Upper lobe of left lung (tissue), 6 donors: ENCODE data around the gene OSBP2. TPM values are rescaled to one million over a fixed set of nuclear protein-coding genes. Genes with fewer than 3 reads are reported as not detected.

Experiments
- ATAC-seq, 2 donors: fragments of 200-7000 bp; cut with Tn5 transposase; one replicate each; pipeline ENCODE4 v1.9.1; 2022; ENCODE audit warnings: mild to moderate bottlenecking in 2 of 2, moderate library complexity in 2 of 2; ENCODE audit not compliant: low FRiP score in 2 of 2
- DNase-seq, 2 donors: peaks; one replicate each; pipeline ENCODE4 v3.0.0-alpha.2; 2019 to 2020
- H3K27ac ChIP-seq, 4 donors: fragments of 200-600 bp; sonication (generic); one replicate each; pipeline ENCODE4 v1.5.1; 2016 to 2019
- H3K27me3 ChIP-seq, 4 donors: fragments of 200-600 bp; sonication (generic); one replicate each; pipeline ENCODE4 v1.5.1; 2017 to 2019
- H3K36me3 ChIP-seq, 4 donors: fragments of 200-600 bp; sonication (generic); one replicate each; pipeline ENCODE4 v1.5.1; 2016 to 2019
- H3K4me1 ChIP-seq, 4 donors: fragments of 200-600 bp; sonication (generic); one replicate each; pipeline ENCODE4 v1.5.1; 2018 to 2019
- H3K4me3 ChIP-seq, 4 donors: fragments of 200-600 bp; sonication (generic); one replicate each; pipeline ENCODE4 v1.5.1; 2017 to 2019; ENCODE audit warnings: mild to moderate bottlenecking in 2 of 4, moderate library complexity in 1 of 4
- H3K9me3 ChIP-seq, 4 donors: fragments of 200-600 bp; sonication (generic); one replicate each; pipeline ENCODE4 v1.5.1; 2018 to 2019
- EP300 ChIP-seq, 4 donors: sonication (generic); formaldehyde crosslinking; IDR thresholded peaks; one replicate each; pipeline ENCODE4 v1.5.1; 2017; ENCODE audit warnings: antibody characterized with exemption in 4 of 4, control low read depth in 2 of 4
- POLR2A ChIP-seq, 4 donors: fragments of 450-650 bp; IDR thresholded peaks; one replicate each; pipeline ENCODE4 v1.5.1; 2016 to 2017; ENCODE audit warnings: antibody characterized with exemption in 4 of 4, mild to moderate bottlenecking in 2 of 4
- POLR2AphosphoS5 ChIP-seq, 2 donors: sonication (generic); formaldehyde crosslinking; IDR thresholded peaks; one replicate each; pipeline ENCODE4 v1.5.1; 2017; ENCODE audit warnings: antibody characterized with exemption in 2 of 2
- WGBS, 2 donors: methylation state at CpG; one replicate each; pipeline ENCODE4 v1.1.5; 2017 to 2018; 5-methylcytosine and 5-hydroxymethylcytosine counted together
- total RNA-seq, 6 donors: library from RNA; depleted of rRNA in 4 of 6; stranded (reverse); fragments of >200 nt in 4 of 6; gene quantifications; one replicate each; pipeline versions ENCODE4 v1.1.0 to v1.2.1, GENCODE V29; 2016 to 2021
- TF ChIP-seq, protein P1 (sequence below), 6 experiments: fragments of 450-650 bp in 4 of 6; fragments of 200-600 bp in 2 of 6; sonication (generic) in 2 of 6; IDR thresholded peaks; one replicate each; pipeline ENCODE4 v1.5.1; 2016 to 2019; ENCODE audit warnings: antibody characterized with exemption in 6 of 6
- donor health status: DM: no; HTN: no; CAD: no; lungs with moderate emphysema.
- donor health status: DM: no; HTN: yes; CAD: no; lungs with severe emphysema.

Gene OSBP2
- total RNA-seq, 6 donors from 2014 or later, result 3.5 to 14.5 (median 5.0) TPM

DNA sequence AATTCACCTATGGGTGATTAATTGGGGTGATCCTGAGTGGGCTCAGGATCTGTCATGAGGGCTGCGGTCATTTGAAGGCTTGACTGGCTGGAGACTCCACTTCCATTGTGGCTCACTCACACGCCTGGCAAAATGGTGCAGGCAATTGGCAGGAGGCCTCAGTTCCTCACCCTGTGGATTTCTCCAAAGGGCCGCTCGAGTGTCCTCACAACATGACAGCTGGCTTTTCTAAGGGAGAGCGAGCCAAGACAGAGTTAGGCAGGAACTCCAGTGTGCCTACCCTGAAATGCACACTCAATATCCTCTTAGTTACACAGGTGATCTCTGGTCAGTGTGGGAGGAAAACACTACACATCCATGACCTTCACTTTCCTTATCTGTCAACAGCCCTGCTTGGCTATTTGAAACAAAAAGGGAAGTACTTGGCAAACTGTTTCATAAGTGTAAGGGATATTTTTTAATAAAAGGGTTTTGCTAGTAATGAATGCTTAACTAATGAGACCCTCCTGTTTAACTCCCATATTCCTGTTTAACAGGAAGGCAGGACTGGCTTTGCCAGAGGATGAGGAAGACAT, 25.7 kb downstream of the OSBP2 start:
- TF ChIP-seq EP300 (IDR thresholded peaks at IDR 0.05) (no peak), POLR2A (IDR thresholded peaks at IDR 0.05) (no peak), POLR2AphosphoS5 (IDR thresholded peaks at IDR 0.05) (no peak)
- TF ChIP-seq, protein P1, sequence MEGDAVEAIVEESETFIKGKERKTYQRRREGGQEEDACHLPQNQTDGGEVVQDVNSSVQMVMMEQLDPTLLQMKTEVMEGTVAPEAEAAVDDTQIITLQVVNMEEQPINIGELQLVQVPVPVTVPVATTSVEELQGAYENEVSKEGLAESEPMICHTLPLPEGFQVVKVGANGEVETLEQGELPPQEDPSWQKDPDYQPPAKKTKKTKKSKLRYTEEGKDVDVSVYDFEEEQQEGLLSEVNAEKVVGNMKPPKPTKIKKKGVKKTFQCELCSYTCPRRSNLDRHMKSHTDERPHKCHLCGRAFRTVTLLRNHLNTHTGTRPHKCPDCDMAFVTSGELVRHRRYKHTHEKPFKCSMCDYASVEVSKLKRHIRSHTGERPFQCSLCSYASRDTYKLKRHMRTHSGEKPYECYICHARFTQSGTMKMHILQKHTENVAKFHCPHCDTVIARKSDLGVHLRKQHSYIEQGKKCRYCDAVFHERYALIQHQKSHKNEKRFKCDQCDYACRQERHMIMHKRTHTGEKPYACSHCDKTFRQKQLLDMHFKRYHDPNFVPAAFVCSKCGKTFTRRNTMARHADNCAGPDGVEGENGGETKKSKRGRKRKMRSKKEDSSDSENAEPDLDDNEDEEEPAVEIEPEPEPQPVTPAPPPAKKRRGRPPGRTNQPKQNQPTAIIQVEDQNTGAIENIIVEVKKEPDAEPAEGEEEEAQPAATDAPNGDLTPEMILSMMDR (IDR thresholded peaks at IDR 0.05), result no peak
- Histone ChIP-seq H3K9me3 (no peaks in the 10 kb centered on the region), H3K4me3 (no peak overlapping the region), H3K36me3 (no peaks in the 10 kb centered on the region), H3K4me1 (no peaks in the 10 kb centered on the region), H3K27me3 (no peaks in the 10 kb centered on the region), H3K27ac (no peak overlapping the region)
- no peak for ATAC-seq
- DNase-seq, result no peak
- 63 to 65% methylated on average over 5 of the region's 5 CpGs for WGBS, 2 donors

GRCh38 chr22:30721741-30722140, 27.1 kb downstream of the OSBP2 start:
- no peaks in the 10 kb centered on the region for H3K4me1 ChIP-seq
- H3K27ac ChIP-seq, result no peak overlapping the region
- H3K27me3 ChIP-seq, result no peaks in the 10 kb centered on the region
- no peak overlapping the region for H3K4me3 ChIP-seq
- no peaks in the 10 kb centered on the region for H3K36me3 ChIP-seq
- WGBS, 2 donors, result 88 to 91% methylated on average over 4 of the region's 4 CpGs
- no peaks in the 10 kb centered on the region for H3K9me3 ChIP-seq
- no peak for TF ChIP-seq EP300 (IDR thresholded peaks at IDR 0.05)
- TF ChIP-seq POLR2AphosphoS5 (IDR thresholded peaks at IDR 0.05), result no peak
- no peak for TF ChIP-seq POLR2A (IDR thresholded peaks at IDR 0.05)
- TF ChIP-seq, protein P1 (IDR thresholded peaks at IDR 0.05), result no peak
- DNase-seq, result no peak
- no peak for ATAC-seq

DNA sequence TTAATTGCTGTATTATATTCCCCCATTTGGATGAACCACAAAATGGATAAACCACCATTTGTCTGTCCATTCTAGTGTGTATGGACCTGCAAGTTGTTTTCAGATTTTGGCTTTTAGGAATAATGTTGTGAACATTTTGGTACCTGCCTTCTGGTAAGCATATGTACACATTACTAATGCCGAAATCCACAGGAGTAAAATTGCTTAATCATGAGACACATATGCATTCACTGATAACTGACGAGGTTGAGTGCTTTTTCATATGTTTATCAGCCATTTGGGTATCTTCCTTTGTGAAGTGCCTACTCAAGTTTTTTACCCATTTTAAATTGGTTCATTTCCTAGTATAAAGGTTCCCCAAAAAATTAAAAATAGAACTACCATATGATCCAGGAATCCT, 34.2 kb downstream of the OSBP2 start:
- Histone ChIP-seq H3K27me3 (no peaks in the 10 kb centered on the region), H3K9me3 (no peaks in the 10 kb centered on the region), H3K36me3 (no peaks in the 10 kb centered on the region), H3K27ac (no peak overlapping the region), H3K4me3 (no peak overlapping the region), H3K4me1 (no peaks in the 10 kb centered on the region)
- TF ChIP-seq POLR2A (IDR thresholded peaks at IDR 0.05) (no peak), EP300 (IDR thresholded peaks at IDR 0.05) (no peak), POLR2AphosphoS5 (IDR thresholded peaks at IDR 0.05) (no peak)
- TF ChIP-seq, protein P1 (IDR thresholded peaks at IDR 0.05), result no peak
- WGBS, 2 donors, result 83 to 86% methylated on average over 2 of the region's 2 CpGs
- DNase-seq (no peak), ATAC-seq (no peak)

- H3K9me3 ChIP-seq, result no peaks in the 10 kb centered on the region
Measured at GRCh38 chr22:30731658-30732057, 37.0 kb downstream of the OSBP2 start.

More at GRCh38 chr22:30731658-30732057, 37.0 kb downstream of the OSBP2 start:
- Histone ChIP-seq H3K4me1 (no peaks in the 10 kb centered on the region), H3K36me3 (no peaks in the 10 kb centered on the region), H3K27ac (no peak overlapping the region), H3K4me3 (no peak overlapping the region), H3K27me3 (no peaks in the 10 kb centered on the region)
- ATAC-seq (no peak), DNase-seq (no peak)
- TF ChIP-seq, protein P1 (IDR thresholded peaks at IDR 0.05), result no peak
- TF ChIP-seq POLR2A (IDR thresholded peaks at IDR 0.05), result no peak
- no peak for TF ChIP-seq POLR2AphosphoS5 (IDR thresholded peaks at IDR 0.05)
- TF ChIP-seq EP300 (IDR thresholded peaks at IDR 0.05), result no peak
- WGBS, 2 donors, result 78 to 85% methylated on average over 4 to 6 of the region's 6 CpGs
